GM18526 (cell line): Measurements from ENCODE around the gene SAAL1.

ENCODE experiments used
- POLR2A ChIP-seq: IDR thresholded peaks from 3 replicates; pipeline ENCODE4 v1.6.1; 2011; ENCODE audit not compliant: insufficient read length; ENCODE audit errors: extremely low read depth

Gene SAAL1

GRCh38 chr11:18093959-18094358 is 11.9 kb downstream of the SAAL1 start:
- TF ChIP-seq POLR2A, result no peak

- TF ChIP-seq POLR2A, result no peak
Observed at GRCh38 chr11:18091731-18092130, 14.2 kb downstream of the SAAL1 start.

- no peak for TF ChIP-seq POLR2A
Observed at GRCh38 chr11:18088966-18089365, 16.9 kb downstream of the SAAL1 start.

- TF ChIP-seq POLR2A, result no peak
Observed at GRCh38 chr11:18088366-18088765, 17.5 kb downstream of the SAAL1 start.

GRCh38 chr11:18081551-18081950 is 24.3 kb downstream of the SAAL1 start:
- no peak for TF ChIP-seq POLR2A

GRCh38 chr11:18080451-18080850 is 25.4 kb downstream of the SAAL1 start:
- TF ChIP-seq POLR2A, result no peak

- no peak for TF ChIP-seq POLR2A
Observed at GRCh38 chr11:18078909-18079308, 27.0 kb downstream of the SAAL1 start.

GRCh38 chr11:18075444-18075843 is 30.4 kb downstream of the SAAL1 start:
- TF ChIP-seq POLR2A, result no peak

- TF ChIP-seq POLR2A, result no peak
Observed at GRCh38 chr11:18071098-18071705, 34.7 kb downstream of the SAAL1 start.

GRCh38 chr11:18067372-18067771 is 38.5 kb downstream of the SAAL1 start:
- TF ChIP-seq POLR2A, result no peak

GRCh38 chr11:18066626-18067025 is 39.3 kb downstream of the SAAL1 start:
- no peak for TF ChIP-seq POLR2A

GRCh38 chr11:18065572-18065971 is 40.3 kb downstream of the SAAL1 start:
- no peak for TF ChIP-seq POLR2A

GRCh38 chr11:18064450-18065054 is 41.3 kb downstream of the SAAL1 start:
- TF ChIP-seq POLR2A, result no peak

GRCh38 chr11:18063862-18064434 is 41.9 kb downstream of the SAAL1 start:
- no peak for TF ChIP-seq POLR2A

- no peak for TF ChIP-seq POLR2A
Observed at GRCh38 chr11:18063125-18063524, 42.8 kb downstream of the SAAL1 start.

- no peak for TF ChIP-seq POLR2A
Observed at GRCh38 chr11:18061351-18061750, 44.5 kb downstream of the SAAL1 start.
